ENCODE measurements around the gene TEAD4.

Gene TEAD4

GRCh38 chr12:3032770-3033538 is 73.8 kb downstream of the TEAD4 start:
- DNase-seq (ENCODE audit: low read depth), result no peak

DNA sequence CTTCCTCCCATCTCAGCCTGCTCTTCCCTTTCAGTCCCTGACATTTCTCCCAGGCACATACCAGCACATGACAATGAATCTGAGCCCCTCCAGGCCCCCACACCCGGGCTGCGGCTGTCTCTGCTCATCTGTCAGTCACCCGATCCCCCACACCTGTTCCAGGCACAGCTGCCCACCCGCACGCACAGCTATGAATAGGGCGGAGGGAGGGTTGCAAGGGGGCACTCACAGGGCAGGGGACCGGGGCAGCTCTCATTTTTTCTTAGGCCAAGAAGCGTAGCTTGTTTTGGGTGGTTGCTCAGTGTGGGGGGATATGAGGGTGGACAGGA is 74.3 kb downstream of the TEAD4 start:
- no peak for DNase-seq (ENCODE audit: low read depth)

GRCh38 chr12:3034067-3034750 is 75.0 kb downstream of the TEAD4 start:
- DNase-seq (ENCODE audit: low read depth), result peak; percentile 82

GRCh38 chr12:3035171-3035570 is 76.0 kb downstream of the TEAD4 start:
- DNase-seq (ENCODE audit: low read depth), result no peak

DNA sequence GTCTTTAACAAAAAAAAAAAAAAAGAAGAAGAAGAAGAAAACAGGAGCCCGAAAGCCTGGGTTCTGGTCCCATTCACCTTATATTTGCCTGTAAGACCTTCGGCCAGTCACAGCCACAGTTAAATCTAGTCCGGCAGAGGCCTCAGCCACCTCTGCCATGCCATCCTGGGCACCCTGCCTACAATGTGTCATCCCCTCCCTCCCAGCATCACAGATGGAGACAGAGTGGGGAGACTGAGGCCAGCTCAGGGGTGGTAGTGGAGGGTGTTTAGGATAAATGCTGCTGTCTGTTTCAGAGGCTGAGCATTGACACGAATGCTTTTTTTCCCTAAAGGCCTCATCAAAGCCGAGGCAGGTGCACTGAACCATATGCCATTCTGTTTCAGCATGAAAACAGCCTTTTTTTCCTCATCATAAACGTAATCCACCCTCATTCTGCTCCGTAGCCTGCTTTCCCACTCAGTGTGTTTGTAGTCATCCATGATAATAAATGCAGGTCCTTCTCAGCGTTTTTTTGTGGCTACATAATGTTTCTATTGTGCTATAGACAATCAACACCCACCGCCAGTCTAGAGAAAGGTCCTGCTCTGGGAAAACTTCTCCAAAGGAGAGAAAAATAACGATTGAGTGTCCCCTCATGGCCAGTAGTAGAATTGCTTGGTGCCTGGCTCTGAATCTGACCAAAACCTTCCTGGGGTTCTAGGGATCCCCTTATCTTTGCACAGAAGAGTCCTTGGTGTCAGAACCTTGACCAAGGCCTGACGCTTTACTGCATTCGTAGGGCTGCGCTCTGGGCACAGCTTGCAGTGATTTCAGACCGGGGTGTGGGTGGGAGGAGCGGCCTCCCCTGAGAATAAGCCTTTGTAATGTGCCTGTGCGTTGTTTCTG is 76.9 kb downstream of the TEAD4 start:
- DNase-seq (ENCODE audit: low read depth), result peak; percentile 35

DNA sequence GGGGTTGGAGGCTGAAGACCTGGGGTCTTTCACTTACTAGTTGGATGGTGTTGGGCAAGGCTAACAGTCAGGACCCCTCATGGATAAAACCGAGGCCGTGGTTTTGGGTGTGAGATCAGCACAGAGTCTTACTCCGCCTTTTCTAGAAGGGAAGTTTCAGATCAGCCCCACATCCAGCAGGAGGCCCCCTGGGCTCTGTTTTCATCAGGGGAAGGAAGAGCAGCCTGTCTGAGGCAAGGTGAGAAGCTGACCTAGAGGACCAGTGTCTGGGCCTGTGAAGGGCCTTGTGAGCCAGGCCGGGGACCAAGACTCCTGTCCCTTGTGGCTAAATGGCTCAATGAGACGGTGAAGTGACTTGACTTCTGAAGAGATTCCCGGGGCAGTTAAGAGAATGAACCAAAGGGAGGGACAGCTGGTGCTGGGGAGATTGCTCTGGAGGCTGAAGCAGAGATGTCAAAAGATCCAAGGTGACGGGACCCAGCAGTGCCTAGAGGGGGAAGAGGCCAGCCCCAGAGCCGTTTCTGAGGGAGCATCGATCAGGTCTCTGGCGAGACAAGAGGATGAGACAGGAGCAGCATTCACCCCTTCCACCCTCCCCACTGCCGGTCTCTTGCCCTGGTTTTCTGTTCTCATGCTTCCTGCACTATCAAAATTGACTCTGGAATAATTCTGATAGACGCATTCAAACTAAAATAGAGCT is 77.9 kb downstream of the TEAD4 start:
- DNase-seq (ENCODE audit: low read depth), result no peak

GRCh38 chr12:3038166-3038565 is 79.0 kb downstream of the TEAD4 start:
- no peak for DNase-seq (ENCODE audit: low read depth)

DNA sequence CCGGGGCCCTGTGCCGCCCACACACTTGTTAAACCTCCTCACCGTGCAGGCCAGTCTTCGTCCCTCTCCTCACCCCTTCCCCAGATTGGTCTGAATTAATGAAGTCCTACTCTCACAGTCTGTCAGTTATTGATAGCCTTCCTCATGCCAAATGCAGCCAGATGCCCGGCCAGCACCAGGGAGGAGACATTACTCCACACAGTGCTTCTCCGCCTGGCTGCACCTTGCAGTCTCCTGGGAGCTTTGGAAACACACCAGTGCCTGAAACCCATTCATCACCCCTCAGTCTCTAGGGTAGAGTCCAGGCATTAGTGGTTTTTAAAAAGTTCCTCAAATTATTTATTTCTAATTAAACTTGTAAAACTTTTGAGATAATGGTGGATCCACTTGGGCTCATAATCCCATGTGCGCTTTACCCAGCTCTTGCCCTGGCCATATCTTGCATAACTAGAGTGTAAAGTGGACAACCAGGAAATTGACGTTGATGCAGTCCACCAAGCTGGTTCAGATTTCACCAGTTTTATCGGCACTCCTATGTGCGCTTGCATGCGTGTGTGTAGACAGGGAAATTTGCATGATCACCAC is 79.8 kb downstream of the TEAD4 start:
- no peak for DNase-seq (ENCODE audit: low read depth)

- no peak for DNase-seq (ENCODE audit: low read depth)
These were observed 80.9 kb downstream of the TEAD4 start for GRCh38 chr12:3040026-3040656.

- no peak for DNase-seq (ENCODE audit: low read depth)
These were observed 81.7 kb downstream of the TEAD4 start for GRCh38 chr12:3040663-3041544.

DNA sequence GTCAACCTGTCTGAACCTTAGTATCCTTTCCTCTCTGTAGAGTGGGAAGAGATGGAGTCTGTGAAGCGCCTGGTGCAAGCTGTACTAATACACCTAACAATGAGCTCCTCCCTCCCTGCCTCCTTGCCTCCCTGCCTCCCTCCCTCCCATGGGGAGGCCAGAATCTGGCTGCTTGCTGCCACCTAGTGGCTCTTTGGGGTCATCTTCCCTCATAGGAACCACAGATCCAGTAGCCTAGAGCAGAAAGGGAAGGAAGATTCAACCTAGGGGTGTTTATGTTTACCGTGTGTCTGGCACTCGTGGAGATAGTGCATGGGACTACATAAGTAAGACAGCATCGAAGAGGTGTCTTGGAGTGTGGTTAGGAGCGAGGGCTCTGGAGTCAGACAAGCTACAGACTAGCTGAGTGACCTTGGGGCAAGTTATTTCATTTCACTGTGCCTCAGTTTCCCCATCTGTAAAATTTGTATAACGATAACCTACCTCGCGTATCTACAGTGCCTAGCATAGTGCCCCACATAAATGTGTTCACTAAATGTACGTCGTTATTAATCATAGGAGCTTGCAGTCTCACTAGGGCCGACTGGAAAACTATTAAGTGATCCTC is 82.5 kb downstream of the TEAD4 start:
- DNase-seq (ENCODE audit: low read depth), result peak; percentile 89

- no peak for DNase-seq (ENCODE audit: low read depth)
These were observed 83.2 kb downstream of the TEAD4 start for GRCh38 chr12:3042394-3042793.

- no peak for DNase-seq (ENCODE audit: low read depth)
These were observed 83.6 kb downstream of the TEAD4 start for GRCh38 chr12:3042826-3043225.

DNA sequence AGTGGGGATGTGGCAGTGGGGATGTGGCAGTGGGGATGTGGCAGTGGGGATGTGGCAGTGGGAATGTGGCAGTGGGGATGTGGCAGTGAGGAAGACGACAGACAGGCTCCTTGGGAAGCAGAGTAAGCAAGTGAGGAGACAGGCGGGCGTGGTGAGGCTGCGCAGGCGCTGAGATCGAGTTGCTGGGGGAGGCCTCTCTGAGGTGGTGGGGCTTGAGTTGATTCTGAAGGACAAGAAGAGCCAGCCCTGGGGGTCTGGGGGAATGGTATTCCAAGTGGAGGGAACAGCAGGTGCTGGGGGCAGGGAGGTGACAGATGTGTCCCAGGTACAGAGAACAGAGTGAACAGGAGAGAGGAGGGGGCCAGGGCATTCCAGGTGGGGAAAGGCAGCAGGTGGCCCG is 84.2 kb downstream of the TEAD4 start:
- DNase-seq (ENCODE audit: low read depth), result no peak

- DNase-seq (ENCODE audit: low read depth), result no peak
These were observed 85.0 kb downstream of the TEAD4 start for GRCh38 chr12:3044141-3044630.

- no peak for DNase-seq (ENCODE audit: low read depth)
These were observed 86.3 kb downstream of the TEAD4 start for GRCh38 chr12:3045494-3045893.

DNA sequence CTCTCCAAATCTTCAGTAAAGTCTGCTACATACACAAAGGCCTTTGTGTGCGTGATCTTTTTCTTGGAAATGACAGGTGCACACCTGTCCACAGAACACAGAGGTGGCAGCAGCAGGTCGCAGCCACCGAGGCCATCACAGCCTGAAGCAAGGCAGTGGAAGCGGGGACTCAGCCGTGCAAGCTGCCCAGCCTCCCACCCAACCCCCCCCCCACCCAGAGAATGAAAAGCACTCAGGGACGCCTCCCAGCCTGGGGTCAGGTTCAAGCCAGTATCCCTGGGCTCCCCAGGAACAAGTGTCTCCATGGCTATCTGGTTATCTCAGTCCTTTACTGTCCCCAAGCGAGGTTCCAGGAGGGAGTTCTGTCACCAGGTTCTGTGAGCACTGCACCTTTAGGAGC is 86.8 kb downstream of the TEAD4 start:
- DNase-seq (ENCODE audit: low read depth), result no peak

GRCh38 chr12:3046441-3047200 is 87.4 kb downstream of the TEAD4 start:
- DNase-seq (ENCODE audit: low read depth), result peak; percentile 43

- no peak for DNase-seq (ENCODE audit: low read depth)
These were observed 88.8 kb downstream of the TEAD4 start for GRCh38 chr12:3047961-3048360.

Data from ELR (cell line).